HepG2 (cell line): Measurements from ENCODE around the gene ACE. TPM values are rescaled to one million over a fixed set of nuclear protein-coding genes. Genes with fewer than 3 reads are reported as not detected.
A peak's percentile ranks its signal among the peaks of the same experiment; 100 is the strongest.

Experiments
- AHR ChIP-seq: IDR thresholded peaks from 2 replicates; pipeline ENCODE4 v1.6.1; 2018; ENCODE audit warnings: missing genetic modification reagents, missing compliant biosample characterization
- CREB1 ChIP-seq, 2 experiments: fragments of 450-650 bp in 1 of 2; IDR thresholded peaks; 2 replicates each; pipeline ENCODE4 v1.6.1; 2016 to 2017; ENCODE audit warnings: control low read depth in 1 of 2, mild to moderate bottlenecking in 1 of 2, missing compliant biosample characterization in 1 of 2, missing genetic modification characterization in 1 of 2
- CTCF ChIP-seq: sonication (generic); formaldehyde crosslinking; IDR thresholded peaks from 2 replicates; pipeline ENCODE4 v1.5.0; 2020; ENCODE audit warnings: mild to moderate bottlenecking, missing genetic modification reagents, moderate library complexity
- ETV5 ChIP-seq: IDR thresholded peaks from 2 replicates; pipeline ENCODE4 v1.6.1; 2018; ENCODE audit warnings: missing biosample characterization, missing genetic modification reagents, inconsistent platforms, borderline replicate concordance
- FOXC1 ChIP-seq: sonication (generic); formaldehyde crosslinking; IDR thresholded peaks from 2 replicates; pipeline ENCODE4 v1.8.0; 2022; ENCODE audit warnings: mild to moderate bottlenecking, missing genetic modification reagents, borderline replicate concordance
- KDM6A ChIP-seq: IDR thresholded peaks from 2 replicates; pipeline ENCODE4 v1.6.1; 2016; ENCODE audit warnings: low read depth
- MED13 ChIP-seq: sonication (generic); formaldehyde crosslinking; IDR thresholded peaks from 2 replicates; pipeline ENCODE4 v1.5.0; 2020; ENCODE audit warnings: missing genetic modification reagents
- MNT ChIP-seq: fragments of 450-650 bp; IDR thresholded peaks from 2 replicates; pipeline ENCODE4 v1.6.1; 2016
- MTA3 ChIP-seq: sonication (generic); formaldehyde crosslinking; IDR thresholded peaks from 2 replicates; pipeline ENCODE4 v1.4.0; 2020; ENCODE audit warnings: missing genetic modification reagents
- NFKB2 ChIP-seq: sonication (generic); formaldehyde crosslinking; IDR thresholded peaks from 2 replicates; pipeline ENCODE4 v1.4.0; 2020; ENCODE audit warnings: missing genetic modification reagents, borderline replicate concordance
- NR2F6 ChIP-seq, 2 experiments: IDR thresholded peaks; 2 replicates each; pipeline ENCODE4 v1.6.1; 2016; ENCODE audit warnings: antibody characterized with exemption in 1 of 2, mild to moderate bottlenecking in 1 of 2
- PHF8 ChIP-seq: sonication (generic); formaldehyde crosslinking; IDR thresholded peaks from 2 replicates; pipeline ENCODE4 v1.5.0; 2020; ENCODE audit warnings: missing genetic modification reagents
- RAD21 ChIP-seq: fragments of 450-650 bp; formaldehyde crosslinking; IDR thresholded peaks from 2 replicates; pipeline ENCODE4 v1.5.0; 2020; ENCODE audit warnings: mild to moderate bottlenecking
- THAP11 ChIP-seq: IDR thresholded peaks from 2 replicates; pipeline ENCODE4 v1.6.1; 2016; ENCODE audit warnings: missing biosample characterization, missing genetic modification reagents
- ZBTB7B ChIP-seq: sonication (generic); formaldehyde crosslinking; IDR thresholded peaks from 2 replicates; pipeline ENCODE4 v1.4.0; 2020; ENCODE audit warnings: missing genetic modification reagents
- ZGPAT ChIP-seq: IDR thresholded peaks from 2 replicates; pipeline ENCODE4 v1.6.1; 2016; ENCODE audit warnings: mild to moderate bottlenecking
- ZNF232 ChIP-seq: sonication (generic); formaldehyde crosslinking; IDR thresholded peaks from 2 replicates; pipeline ENCODE4 v1.4.0; 2020; ENCODE audit warnings: missing genetic modification reagents, borderline replicate concordance
- ZNF292 ChIP-seq: sonication (generic); formaldehyde crosslinking; IDR thresholded peaks from 2 replicates; pipeline ENCODE4 v1.8.1; 2022; ENCODE audit warnings: mild to moderate bottlenecking, low read depth, missing genetic modification reagents, borderline replicate concordance
- ZNF350 ChIP-seq: sonication (generic); formaldehyde crosslinking; IDR thresholded peaks from 2 replicates; pipeline ENCODE4 v1.4.0; 2020; ENCODE audit warnings: mild to moderate bottlenecking, low read depth, missing genetic modification reagents, borderline replicate concordance
- ZNF383 ChIP-seq: sonication (generic); formaldehyde crosslinking; IDR thresholded peaks from 2 replicates; pipeline ENCODE4 v1.4.0; 2020; ENCODE audit warnings: missing genetic modification reagents, mild to moderate bottlenecking, borderline replicate concordance
- ZNF567 ChIP-seq: sonication (generic); formaldehyde crosslinking; IDR thresholded peaks from 2 replicates; pipeline ENCODE4 v1.8.1; 2023; ENCODE audit warnings: mild to moderate bottlenecking, missing genetic modification reagents, borderline replicate concordance
- ZNF619 ChIP-seq: sonication (generic); formaldehyde crosslinking; IDR thresholded peaks from 2 replicates; pipeline ENCODE4 v1.4.0; 2020; ENCODE audit warnings: mild to moderate bottlenecking, missing genetic modification reagents
- ZNF704 ChIP-seq: sonication (generic); formaldehyde crosslinking; IDR thresholded peaks from 2 replicates; pipeline ENCODE4 v1.8.1; 2023; ENCODE audit warnings: mild to moderate bottlenecking, inconsistent platforms, moderate library complexity, missing genetic modification reagents, borderline replicate concordance
- ZNF724P ChIP-seq: sonication (generic); formaldehyde crosslinking; IDR thresholded peaks from 2 replicates; pipeline ENCODE4 v1.8.0; 2022; ENCODE audit warnings: missing genetic modification reagents, borderline replicate concordance
- polyA plus RNA-seq, 8 experiments: library from polyadenylated mRNA; depleted of rRNA in 3 of 8; stranded (reverse) in 7 of 8; unstranded in 1 of 8; fragments of >200 nt; fragmentation: Illumina TruSeq in 4 of 8; extraction: Trizol in 4 of 8; gene quantifications; 2 replicates each; pipeline versions ENCODE4 v1.2.1 to v1.2.3, GENCODE V29; 2011 to 2016; ENCODE audit warnings: low read depth in 4 of 8, missing spikeins in 1 of 8, mixed read lengths in 1 of 8; ENCODE audit not compliant: insufficient read depth in 1 of 8
- total RNA-seq, 5 experiments: library from RNA; depleted of rRNA; stranded (reverse); fragments of >200 nt; fragmentation: Illumina TruSeq; extraction: Trizol; gene quantifications; 2 replicates each; pipeline ENCODE4 v1.2.3, GENCODE V29; 2016; ENCODE audit warnings: low read depth in 1 of 5

ACE gene
- total and polyA plus RNA-seq, 2 of the 13 experiments (the other 11 are each of a cell fraction or from before 2014, with no cell fraction given): 0.08 to 0.13 TPM

- TF ChIP-seq ZNF232 (CRISPR knock-in tag) (no peak), ZNF292 (CRISPR knock-in tag) (no peak), ZNF619 (no peak), ZNF724P (CRISPR knock-in tag) (no peak), PHF8 (CRISPR knock-in tag) (0 out of 2 replicates have a peak, but pooled peaks have one; percentile 15), MTA3 (no peak), THAP11 (no peak), NR2F6 (IDR thresholded peaks at IDR 0.05) (no peak), NR2F6 (CRISPR knock-in tag; IDR thresholded peaks at IDR 0.05) (no peak), MED13 (CRISPR knock-in tag) (no peak), KDM6A (CRISPR knock-in tag) (no peak), ZNF704 (CRISPR knock-in tag) (no peak), CREB1 (IDR thresholded peaks at IDR 0.05) (peak; percentile 76), CREB1 (CRISPR knock-in tag; IDR thresholded peaks at IDR 0.05) (no peak), ZNF350 (CRISPR knock-in tag) (no peak), RAD21 (CRISPR knock-in tag) (no peak), NFKB2 (CRISPR knock-in tag) (peak; percentile 21; the same call in 1 of the 2 replicates), FOXC1 (no peak), ZGPAT (CRISPR knock-in tag) (no peak), AHR (CRISPR knock-in tag) (no peak), ZBTB7B (CRISPR knock-in tag) (no peak), MNT (no peak), ZNF567 (CRISPR knock-in tag) (no peak), CTCF (CRISPR knock-in tag) (0 out of 2 replicates have a peak, but pooled peaks have one; percentile 7), ETV5 (no peak), ZNF383 (CRISPR knock-in tag) (no peak)
These were observed 1.1 kb upstream of the ACE start (continued) for GRCh38 chr17:63475491-63476412.
